Measurements from ENCODE around the gene RBM33.

RBM33 gene

GRCh38 chr7:155807789-155808548, 163.5 kb downstream of the RBM33 start:
- no peak overlapping the region for H3K27ac Mint-ChIP-seq

GRCh38 chr7:155808549-155809331, 164.3 kb downstream of the RBM33 start:
- Mint-ChIP-seq H3K27me3 (peaks cover 28% of the 10 kb centered on the region), H3K36me3 (no peaks in the 10 kb centered on the region), H3K9me3 (no peaks in the 10 kb centered on the region), H3K4me1 (peaks cover 18% of the 10 kb centered on the region), H3K27ac (no peak overlapping the region), H3K4me3 (peak overlapping the region; percentile 12)
- ATAC-seq (ENCODE audit: low read depth) = no peak
- no peak for DNase-seq (ENCODE audit: low spot score in 2 of 2)

More at GRCh38 chr7:155807789-155808548, 163.5 kb downstream of the RBM33 start:
- Mint-ChIP-seq H3K9me3 (no peaks in the 10 kb centered on the region), H3K4me3 (no peak overlapping the region), H3K27me3 (peaks cover 25% of the 10 kb centered on the region), H3K36me3 (no peaks in the 10 kb centered on the region), H3K4me1 (peaks cover 21% of the 10 kb centered on the region)
- ATAC-seq (ENCODE audit: low read depth) = no peak
- no peak for DNase-seq (ENCODE audit: low spot score in 2 of 2)

GRCh38 chr7:155809332-155809946, 165.0 kb downstream of the RBM33 start:
- Mint-ChIP-seq H3K27ac (no peak overlapping the region), H3K9me3 (no peaks in the 10 kb centered on the region), H3K36me3 (no peaks in the 10 kb centered on the region), H3K4me3 (no peak overlapping the region), H3K4me1 (peaks cover 18% of the 10 kb centered on the region), H3K27me3 (peaks cover 30% of the 10 kb centered on the region)
- no peak for ATAC-seq (ENCODE audit: low read depth)
- no peak for DNase-seq (ENCODE audit: low spot score in 2 of 2)

GRCh38 chr7:155809947-155810769, 165.7 kb downstream of the RBM33 start:
- H3K4me1 Mint-ChIP-seq = peaks cover 18% of the 10 kb centered on the region

GRCh38 chr7:155810770-155811559, 166.5 kb downstream of the RBM33 start:
- H3K4me1 Mint-ChIP-seq = peaks cover 23% of the 10 kb centered on the region
- DNase-seq (ENCODE audit: low spot score in 2 of 2) (no peak), ATAC-seq (ENCODE audit: low read depth) (no peak)
- H3K9me3 Mint-ChIP-seq = no peaks in the 10 kb centered on the region
- no peak overlapping the region for H3K4me3 Mint-ChIP-seq
- no peak overlapping the region for H3K27ac Mint-ChIP-seq
- peaks cover 36% of the 10 kb centered on the region for H3K27me3 Mint-ChIP-seq
- no peaks in the 10 kb centered on the region for H3K36me3 Mint-ChIP-seq

More at GRCh38 chr7:155809947-155810769, 165.7 kb downstream of the RBM33 start:
- Mint-ChIP-seq H3K4me3 (no peak overlapping the region), H3K27me3 (peaks cover 30% of the 10 kb centered on the region), H3K36me3 (no peaks in the 10 kb centered on the region), H3K27ac (no peak overlapping the region), H3K9me3 (no peaks in the 10 kb centered on the region)
- no peak for ATAC-seq (ENCODE audit: low read depth)
- no peak for DNase-seq (ENCODE audit: low spot score in 2 of 2)

GRCh38 chr7:155811560-155811894, 167.1 kb downstream of the RBM33 start:
- Mint-ChIP-seq H3K4me1 (peaks cover 23% of the 10 kb centered on the region), H3K9me3 (no peaks in the 10 kb centered on the region), H3K27ac (no peak overlapping the region), H3K4me3 (no peak overlapping the region), H3K36me3 (no peaks in the 10 kb centered on the region), H3K27me3 (peaks cover 37% of the 10 kb centered on the region)
- no peak for ATAC-seq (ENCODE audit: low read depth)
- DNase-seq (ENCODE audit: low spot score in 2 of 2) = no peak

GRCh38 chr7:155811895-155812761, 167.7 kb downstream of the RBM33 start, which contains the start of gene SHH:
TSS of gene SHH (minus strand) at chr7:155812463. CDS start at chr7:155812122, 341 bp downstream.
- DNase-seq (ENCODE audit: low spot score in 2 of 2) (no peak), ATAC-seq (ENCODE audit: low read depth) (no peak)
- peaks cover 36% of the 10 kb centered on the region for H3K27me3 Mint-ChIP-seq
- H3K9me3 Mint-ChIP-seq = no peaks in the 10 kb centered on the region
- no peaks in the 10 kb centered on the region for H3K36me3 Mint-ChIP-seq
- H3K27ac Mint-ChIP-seq = peak within 1 kb of the TSS; percentile 10
- peaks cover 21% of the 10 kb centered on the region for H3K4me1 Mint-ChIP-seq
- H3K4me3 Mint-ChIP-seq = peak within 1 kb of the TSS; percentile 61

- ATAC-seq (ENCODE audit: low read depth) = no peak
- Mint-ChIP-seq H3K27me3 (peaks cover 33% of the 10 kb centered on the region), H3K9me3 (no peaks in the 10 kb centered on the region), H3K27ac (peak overlapping the region; percentile 10), H3K4me3 (no peak overlapping the region), H3K4me1 (peaks cover 18% of the 10 kb centered on the region), H3K36me3 (no peaks in the 10 kb centered on the region)
- DNase-seq (ENCODE audit: low spot score in 2 of 2) = no peak
Measured at GRCh38 chr7:155813125-155813524, 168.7 kb downstream of the RBM33 start.

GRCh38 chr7:155813546-155814315, 169.3 kb downstream of the RBM33 start:
- peaks cover 17% of the 10 kb centered on the region for H3K4me1 Mint-ChIP-seq
- DNase-seq (ENCODE audit: low spot score in 2 of 2) (no peak), ATAC-seq (ENCODE audit: low read depth) (no peak)
- peaks cover 34% of the 10 kb centered on the region for H3K27me3 Mint-ChIP-seq
- H3K27ac Mint-ChIP-seq = no peak overlapping the region
- H3K9me3 Mint-ChIP-seq = no peaks in the 10 kb centered on the region
- H3K36me3 Mint-ChIP-seq = no peaks in the 10 kb centered on the region
- no peak overlapping the region for H3K4me3 Mint-ChIP-seq

- peaks cover 33% of the 10 kb centered on the region for H3K27me3 Mint-ChIP-seq
- no peaks in the 10 kb centered on the region for H3K36me3 Mint-ChIP-seq
- H3K9me3 Mint-ChIP-seq = no peaks in the 10 kb centered on the region
- ATAC-seq (ENCODE audit: low read depth) (no peak), DNase-seq (ENCODE audit: low spot score in 2 of 2) (no peak)
- no peak overlapping the region for H3K27ac Mint-ChIP-seq
- peaks cover 13% of the 10 kb centered on the region for H3K4me1 Mint-ChIP-seq
- H3K4me3 Mint-ChIP-seq = no peak overlapping the region
Measured at GRCh38 chr7:155814316-155815276, 170.1 kb downstream of the RBM33 start.

Data from memory B cell (primary cell).